ENCODE measurements around the gene BCAN.
"Not testable (repeated sequence)": the region's sequence is repeated elsewhere in the genome, so short reads cannot be mapped to it uniquely, and the experiment has no call there.

The BCAN gene

DNA sequence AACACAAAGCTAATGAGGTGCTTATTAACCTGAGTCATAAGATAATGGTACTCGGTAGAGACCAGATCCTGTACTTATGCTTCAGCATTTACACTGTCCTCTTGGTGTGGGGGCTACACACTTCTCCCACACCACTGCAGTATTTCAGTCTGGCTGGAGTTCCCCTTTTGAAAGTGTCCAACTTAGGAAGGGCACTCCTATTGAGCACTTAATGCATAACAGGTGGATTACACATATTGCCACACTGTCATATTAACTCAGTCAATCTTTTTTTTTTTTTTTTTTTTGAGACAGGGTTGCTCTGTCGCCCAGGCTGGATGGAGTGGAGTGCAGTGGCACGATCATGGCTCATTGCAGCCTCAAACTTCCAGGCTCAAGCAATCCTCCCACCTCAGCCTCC is 42.1 kb upstream of the BCAN start:
- Histone ChIP-seq H2AFZ (no peak overlapping the region), H3K36me3 (ENCODE audit: control insufficient read depth, insufficient read depth, low read length) (no peaks in the 10 kb centered on the region), H3K4me2 (ENCODE audit: low read length) (no peak overlapping the region), H3K9me3 (ENCODE audit: control insufficient read depth, low read length) (no peaks in the 10 kb centered on the region), H3K27ac (no peak overlapping the region), H3K4me3 (ENCODE audit: low read depth, low read length) (no peak overlapping the region), H3K9ac (no peak overlapping the region), H3K27me3 (ENCODE audit: control insufficient read depth, insufficient read depth, low read length) (no peaks in the 10 kb centered on the region), H3K79me2 (no peaks in the 10 kb centered on the region), H3K4me1 (no peaks in the 10 kb centered on the region)
- TF ChIP-seq CTCF (IDR thresholded peaks at IDR 0.05) = no peak

DNA sequence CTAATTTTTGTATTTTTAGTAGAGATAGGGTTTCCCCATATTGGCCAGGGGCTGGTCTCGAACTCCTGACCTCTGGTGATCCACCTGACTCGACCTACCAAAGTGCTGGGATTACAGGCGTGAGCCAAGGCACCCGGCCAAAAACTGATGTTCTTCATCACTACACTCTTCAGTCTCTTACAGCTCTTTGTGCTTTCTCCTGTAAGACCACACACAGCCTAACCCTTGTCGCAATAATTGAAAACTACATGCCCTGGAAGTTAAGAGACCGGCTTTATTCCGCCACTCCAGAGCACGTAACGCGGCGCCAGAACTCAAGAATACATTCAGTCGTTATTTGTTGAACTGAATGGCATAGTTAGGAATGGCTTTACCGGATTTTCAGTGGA is 41.2 kb upstream of the BCAN start:
- Histone ChIP-seq H3K9me3 (ENCODE audit: control insufficient read depth, low read length) (no peaks in the 10 kb centered on the region), H3K4me3 (ENCODE audit: low read depth, low read length) (peak overlapping the region; percentile 80), H3K79me2 (no peaks in the 10 kb centered on the region), H3K27ac (peak overlapping the region; percentile 54), H3K4me2 (ENCODE audit: low read length) (peak overlapping the region; percentile 68), H3K36me3 (ENCODE audit: control insufficient read depth, insufficient read depth, low read length) (no peaks in the 10 kb centered on the region), H2AFZ (peak overlapping the region; percentile 90), H3K9ac (no peak overlapping the region), H3K27me3 (ENCODE audit: control insufficient read depth, insufficient read depth, low read length) (no peaks in the 10 kb centered on the region), H3K4me1 (no peaks in the 10 kb centered on the region)
- no peak for TF ChIP-seq CTCF (IDR thresholded peaks at IDR 0.05)

DNA sequence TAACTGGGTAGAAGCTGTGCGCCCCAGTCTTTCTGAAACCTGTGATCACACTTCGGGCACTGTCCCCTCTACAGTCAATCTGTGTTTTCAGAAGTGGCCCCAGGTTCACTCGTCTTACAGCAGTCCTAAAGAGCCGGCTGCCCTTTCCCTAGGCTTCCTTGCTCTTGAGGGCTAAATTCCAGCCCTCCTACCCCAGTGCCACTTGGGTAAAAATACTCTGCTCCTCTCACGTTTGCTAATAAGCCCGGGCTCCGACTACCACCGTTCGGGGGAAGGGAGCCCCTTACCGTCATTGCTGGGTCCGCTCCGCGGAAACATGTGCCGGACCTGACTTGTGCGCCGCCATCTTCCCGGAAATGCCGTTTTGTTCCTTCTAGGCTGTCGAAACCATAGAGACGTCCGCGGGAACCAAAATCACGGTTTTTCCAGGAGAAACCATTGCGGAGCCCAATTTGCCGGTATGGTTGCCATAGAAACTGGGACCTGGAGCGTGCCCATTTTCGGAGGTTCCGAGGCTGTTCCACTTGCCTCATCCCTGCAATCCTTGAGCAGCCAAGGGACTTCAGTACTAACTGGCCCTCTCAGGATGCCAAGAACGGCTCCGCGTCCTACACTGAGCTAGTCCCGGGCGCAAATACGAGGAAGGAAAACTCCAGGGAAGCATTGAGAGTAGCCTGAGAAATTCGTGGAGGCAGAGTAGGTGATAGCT is 40.6 kb upstream of the BCAN start, which contains the start of gene GPATCH4:
TSS of gene GPATCH4 (minus strand) at position 358 of the 709 bp plus-strand sequence.
- Histone ChIP-seq H3K36me3 (ENCODE audit: control insufficient read depth, insufficient read depth, low read length) (no peaks in the 10 kb centered on the region), H3K27ac (peak within 1 kb of the TSS; percentile 54), H3K27me3 (ENCODE audit: control insufficient read depth, insufficient read depth, low read length) (no peaks in the 10 kb centered on the region), H3K4me1 (no peaks in the 10 kb centered on the region), H3K9me3 (ENCODE audit: control insufficient read depth, low read length) (no peaks in the 10 kb centered on the region), H3K9ac (no peak within 1 kb of the TSS), H3K79me2 (no peaks in the 10 kb centered on the region), H3K4me3 (ENCODE audit: low read depth, low read length) (peak within 1 kb of the TSS; percentile 80), H2AFZ (peak within 1 kb of the TSS; percentile 90), H3K4me2 (ENCODE audit: low read length) (peak within 1 kb of the TSS; percentile 68)
- TF ChIP-seq CTCF (IDR thresholded peaks at IDR 0.05) = no peak

DNA sequence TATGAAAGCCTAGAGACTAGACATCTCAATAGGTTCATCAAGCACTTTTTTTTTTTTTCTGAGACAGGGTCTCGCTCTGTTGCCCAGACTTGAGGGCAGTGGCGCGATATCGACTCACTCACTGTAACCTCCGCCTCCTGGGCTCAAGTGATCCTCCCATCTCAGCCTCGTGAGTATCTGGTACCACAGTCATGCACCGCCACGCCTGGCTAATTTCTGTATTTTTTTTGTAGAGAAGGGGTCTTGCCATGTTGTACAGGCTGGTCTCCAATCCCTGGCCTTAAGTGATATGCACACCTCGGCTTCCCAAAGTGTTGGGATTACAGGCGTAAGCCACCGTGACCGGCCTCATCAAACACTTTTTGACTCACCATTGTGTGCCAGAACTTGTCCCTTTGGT is 40.0 kb upstream of the BCAN start:
- peak overlapping the region; percentile 80 for H3K4me3 ChIP-seq (ENCODE audit: low read depth, low read length)
- no peaks in the 10 kb centered on the region for H3K79me2 ChIP-seq
- no peak overlapping the region for H3K9ac ChIP-seq
- no peaks in the 10 kb centered on the region for H3K9me3 ChIP-seq (ENCODE audit: control insufficient read depth, low read length)
- H3K4me1 ChIP-seq = no peaks in the 10 kb centered on the region
- H3K27me3 ChIP-seq (ENCODE audit: control insufficient read depth, insufficient read depth, low read length) = no peaks in the 10 kb centered on the region
- TF ChIP-seq CTCF (IDR thresholded peaks at IDR 0.05) = no peak
- H2AFZ ChIP-seq = peak overlapping the region; percentile 90
- H3K27ac ChIP-seq = peak overlapping the region; percentile 54
- no peaks in the 10 kb centered on the region for H3K36me3 ChIP-seq (ENCODE audit: control insufficient read depth, insufficient read depth, low read length)
- H3K4me2 ChIP-seq (ENCODE audit: low read length) = peak overlapping the region; percentile 68

GRCh38 chr1:156602557-156602993 is 39.3 kb upstream of the BCAN start:
- Histone ChIP-seq H3K27me3 (ENCODE audit: control insufficient read depth, insufficient read depth, low read length) (no peaks in the 10 kb centered on the region), H3K4me3 (ENCODE audit: low read depth, low read length) (no peak overlapping the region), H3K4me2 (ENCODE audit: low read length) (no peak overlapping the region), H3K9ac (no peak overlapping the region), H3K27ac (no peak overlapping the region), H2AFZ (no peak overlapping the region), H3K9me3 (ENCODE audit: control insufficient read depth, low read length) (no peaks in the 10 kb centered on the region), H3K36me3 (ENCODE audit: control insufficient read depth, insufficient read depth, low read length) (no peaks in the 10 kb centered on the region), H3K79me2 (no peaks in the 10 kb centered on the region), H3K4me1 (no peaks in the 10 kb centered on the region)
- no peak for TF ChIP-seq CTCF (IDR thresholded peaks at IDR 0.05)

- not testable (repeated sequence) for H2AFZ ChIP-seq; H3K36me3 ChIP-seq (ENCODE audit: control insufficient read depth, insufficient read depth, low read length); H3K9me3 ChIP-seq (ENCODE audit: control insufficient read depth, low read length); H3K27me3 ChIP-seq (ENCODE audit: control insufficient read depth, insufficient read depth, low read length); H3K4me3 ChIP-seq (ENCODE audit: low read depth, low read length); H3K79me2 ChIP-seq; H3K4me2 ChIP-seq (ENCODE audit: low read length); H3K27ac ChIP-seq; H3K4me1 ChIP-seq; H3K9ac ChIP-seq
These were observed 34.6 kb upstream of the BCAN start for GRCh38 chr1:156607344-156607743.

All from parathyroid adenoma (tissue), 2 donors.